IMR-90 (cell line): ENCODE data around the gene PTGDR. TPM values are rescaled to one million over a fixed set of nuclear protein-coding genes. Genes with fewer than 3 reads are reported as not detected.

Source experiments
- ATAC-seq: fragments of 200-7000 bp; cut with Tn5 transposase; 2 replicates; pipeline ENCODE4 v1.9.1; 2020; ENCODE audit warnings: low read depth, mild to moderate bottlenecking, moderate library complexity
- BruUV-seq: library from RNA; stranded (reverse); fragments of 400-500 nt; replicated peaks from 2 replicates; lab custom pipeline; 2021; lab: Mats Ljungman, UMichigan
- CTCF ChIA-PET: fragments of 300-600 bp; formaldehyde crosslinking; extraction: SDS; loops from one replicate; lab custom pipeline; 2021; ENCODE audit warnings: antibody characterized with exemption; lab: Yijun Ruan, JAX
- POLR2A ChIA-PET: fragments of 300-600 bp; sonication (Branson Sonifier 250); formaldehyde crosslinking; loops from one replicate; lab custom pipeline; 2022; ENCODE audit warnings: antibody characterized with exemption; ENCODE audit not compliant: unreplicated experiment; lab: Charles Lee
- DNase-seq: peaks from one replicate; pipeline ENCODE4 v3.0.0; 2013
- H2AFZ ChIP-seq: replicated peaks from 2 replicates; pipeline ENCODE3; 2013; ENCODE audit warnings: low read length, mild to moderate bottlenecking; ENCODE audit not compliant: poor library complexity
- H2AK5ac ChIP-seq: 2 replicates; pipeline ENCODE4 v1.6.1; 2013; ENCODE audit warnings: low read depth, low read length, inconsistent platforms
- H2AK9ac ChIP-seq: replicated peaks from 2 replicates; pipeline ENCODE3; 2013; ENCODE audit warnings: mild to moderate bottlenecking, low read depth, low read length, moderate library complexity; ENCODE audit not compliant: poor library complexity
- H2BK120ac ChIP-seq: 2 replicates; pipeline ENCODE4 v1.6.1; 2013; ENCODE audit warnings: low read depth, low read length, inconsistent platforms
- H2BK15ac ChIP-seq: 3 replicates; pipeline ENCODE4 v1.6.1; 2013; ENCODE audit warnings: low read depth, low read length, inconsistent platforms
- H2BK20ac ChIP-seq: 2 replicates; pipeline ENCODE4 v1.6.1; 2013; ENCODE audit warnings: low read depth, mild to moderate bottlenecking, inconsistent platforms, low read length, moderate library complexity
- H2BK5ac ChIP-seq: 2 replicates; pipeline ENCODE4 v1.6.1; 2013; ENCODE audit warnings: mild to moderate bottlenecking, low read depth, low read length, inconsistent platforms; ENCODE audit not compliant: poor library complexity, severe bottlenecking
- H3K14ac ChIP-seq: replicated peaks from 2 replicates; pipeline ENCODE4 v1.6.1; 2013; ENCODE audit warnings: low read depth, low read length, inconsistent platforms
- H3K18ac ChIP-seq: 2 replicates; pipeline ENCODE4 v1.6.1; 2013; ENCODE audit warnings: low read depth, low read length, control low read depth
- H3K23ac ChIP-seq: 2 replicates; pipeline ENCODE4 v1.6.1; 2013; ENCODE audit warnings: low read depth, low read length, inconsistent platforms
- H3K27ac ChIP-seq: 2 replicates; pipeline ENCODE4 v1.5.1; 2013; ENCODE audit warnings: mild to moderate bottlenecking, control low read depth, low read length; ENCODE audit not compliant: insufficient read depth
- H3K27me3 ChIP-seq: 2 replicates; pipeline ENCODE4 v1.6.1; 2013; ENCODE audit warnings: low read length; ENCODE audit not compliant: control insufficient read depth, insufficient read depth
- H3K36me3 ChIP-seq: 2 replicates; pipeline ENCODE4 v1.6.1; 2013; ENCODE audit warnings: low read length, mixed read lengths; ENCODE audit not compliant: control insufficient read depth, insufficient read depth
- H3K4ac ChIP-seq: 2 replicates; pipeline ENCODE4 v1.6.1; 2013; ENCODE audit warnings: low read depth, low read length, inconsistent platforms
- H3K4me1 ChIP-seq: 2 replicates; pipeline ENCODE4 v1.6.1; 2013; ENCODE audit warnings: low read length, mixed read lengths; ENCODE audit not compliant: control insufficient read depth, insufficient read depth
- H3K4me2 ChIP-seq: 2 replicates; pipeline ENCODE4 v1.6.1; 2013; ENCODE audit warnings: low read depth, mild to moderate bottlenecking, control low read depth, low read length, moderate library complexity
- H3K4me3 ChIP-seq: 2 replicates; pipeline ENCODE4 v1.5.1; 2013; ENCODE audit warnings: low read depth, mild to moderate bottlenecking, control low read depth, low read length, moderate library complexity; ENCODE audit not compliant: insufficient read depth
- H3K56ac ChIP-seq: 2 replicates; pipeline ENCODE4 v1.6.1; 2013; ENCODE audit warnings: low read length, inconsistent platforms; ENCODE audit not compliant: insufficient read depth; ENCODE audit errors: extremely low read depth
- H3K79me1 ChIP-seq, 2 experiments: 2 replicates each; pipeline ENCODE4 v1.6.1; 2013; ENCODE audit warnings: low read length in 2 of 2, inconsistent platforms in 1 of 2, low read depth in 1 of 2
- H3K9ac ChIP-seq: 2 replicates; pipeline ENCODE4 v1.6.1; 2013; ENCODE audit warnings: low read depth, low read length, control low read depth
- H3K9me1 ChIP-seq: 2 replicates; pipeline ENCODE4 v1.6.1; 2013; ENCODE audit warnings: low read length, inconsistent platforms; ENCODE audit not compliant: insufficient read depth
- H3K9me3 ChIP-seq: 2 replicates; pipeline ENCODE4 v1.6.1; 2013; ENCODE audit warnings: low read length; ENCODE audit not compliant: control insufficient read depth, insufficient read depth
- H4K20me1 ChIP-seq: 2 replicates; pipeline ENCODE4 v1.6.1; 2013; ENCODE audit warnings: low read length, inconsistent platforms; ENCODE audit not compliant: insufficient read depth
- H4K5ac ChIP-seq: 2 replicates; pipeline ENCODE4 v1.6.1; 2013; ENCODE audit warnings: mild to moderate bottlenecking, low read depth, low read length, control low read depth
- H4K8ac ChIP-seq, 2 experiments: 2 replicates each; pipeline ENCODE4 v1.6.1; 2013; ENCODE audit warnings: low read depth in 2 of 2, low read length in 2 of 2, control low read depth in 1 of 2, inconsistent platforms in 1 of 2
- H4K91ac ChIP-seq: 2 replicates; pipeline ENCODE4 v1.6.1; 2013; ENCODE audit warnings: low read depth, low read length, inconsistent platforms; ENCODE audit not compliant: insufficient read depth
- CEBPB ChIP-seq: IDR thresholded peaks from 2 replicates; pipeline ENCODE4 v1.6.1; 2012; ENCODE audit warnings: low read depth, low read length, improper control_type of control experiment
- MAZ ChIP-seq: IDR thresholded peaks from 2 replicates; pipeline ENCODE4 v1.6.1; 2012; ENCODE audit warnings: low read depth, mild to moderate bottlenecking, low read length, improper control_type of control experiment, moderate library complexity, borderline replicate concordance
- NFE2L2 ChIP-seq: fragments of 150-350 bp; IDR thresholded peaks from 2 replicates; pipeline ENCODE4 v1.6.1; 2016; ENCODE audit warnings: low read depth, mild to moderate bottlenecking, low read length
- WGBS, 2 experiments: methylation state at CpG; one replicate each; pipeline versions ENCODE4 v1.1.5 to v1.1.7; 2013; ENCODE audit warnings: missing lambda C conversion rate in 2 of 2; ENCODE audit not compliant: insufficient read length in 1 of 2; ENCODE audit errors: extremely low coverage in 2 of 2; 5-methylcytosine and 5-hydroxymethylcytosine counted together
- dilution Hi-C: fragments of 300-500 bp; cut with HindIII; formaldehyde crosslinking; loops from one replicate; pipeline ENCODE4 v1.14.3; 2018; ENCODE audit warnings: low sequenced_read_pairs; ENCODE audit not compliant: unreplicated experiment
- in situ Hi-C: fragments of 300-500 bp; cut with MboI; formaldehyde crosslinking; loops from 3 replicates; pipeline ENCODE4 v1.14.3; 2019; ENCODE audit warnings: low sequenced_read_pairs, inconsistent platforms, mixed read lengths
- intact Hi-C: fragments of 100-400 bp; cut with micrococcal nuclease; formaldehyde crosslinking; loops from 2 replicates; pipeline ENCODE4 v1.10.0; 2022
- polyA plus RNA-seq, 3 experiments: library from polyadenylated mRNA; depleted of rRNA; stranded (reverse); fragments of >200 nt; gene quantifications; 2 replicates each; pipeline ENCODE4 v1.2.3, GENCODE V29; 2012; ENCODE audit warnings: low replicate concordance in 1 of 3
- total RNA-seq: library from RNA; depleted of rRNA; stranded (reverse); fragments of >200 nt; gene quantifications from 2 replicates; pipeline ENCODE4 v1.2.3, GENCODE V29; 2012
- TF ChIP-seq, protein P1 (sequence below): fragments of 150-350 bp; IDR thresholded peaks from 2 replicates; pipeline ENCODE4 v1.6.1; 2017; ENCODE audit warnings: mild to moderate bottlenecking, antibody characterized with exemption, low read length, low read depth

Gene PTGDR
- total and polyA plus RNA-seq, 2 of the 4 experiments (the other 2 are of a cell fraction): not detected

DNA sequence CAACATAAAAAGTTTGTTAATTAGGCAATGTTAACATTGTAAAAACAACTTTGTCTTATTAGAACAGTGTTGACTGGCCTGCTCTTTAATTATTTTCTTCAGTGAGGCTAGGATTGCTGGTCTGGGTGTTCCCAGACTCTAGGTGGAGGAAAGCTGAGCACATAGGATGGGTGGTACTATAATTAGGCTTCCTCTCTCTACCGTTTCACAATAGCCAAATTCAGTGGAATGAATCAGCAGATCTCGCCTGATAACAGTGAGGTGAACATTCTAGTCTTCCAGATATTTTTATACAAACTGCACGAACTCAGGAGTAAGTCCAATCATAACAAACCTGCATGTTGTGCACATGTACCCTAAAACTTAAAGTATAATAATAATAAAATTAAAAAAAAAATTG, 11.9 kb downstream of the PTGDR start:
- no peaks in the 10 kb centered on the region for H3K36me3 ChIP-seq
- DNase-seq (peak; percentile 69), ATAC-seq (peak; percentile 56)
- H4K20me1 ChIP-seq: no peaks in the 10 kb centered on the region
- TF ChIP-seq MAZ (no peak), CEBPB (peak; percentile 76), NFE2L2 (peak; percentile 81)
- TF ChIP-seq, protein P1, sequence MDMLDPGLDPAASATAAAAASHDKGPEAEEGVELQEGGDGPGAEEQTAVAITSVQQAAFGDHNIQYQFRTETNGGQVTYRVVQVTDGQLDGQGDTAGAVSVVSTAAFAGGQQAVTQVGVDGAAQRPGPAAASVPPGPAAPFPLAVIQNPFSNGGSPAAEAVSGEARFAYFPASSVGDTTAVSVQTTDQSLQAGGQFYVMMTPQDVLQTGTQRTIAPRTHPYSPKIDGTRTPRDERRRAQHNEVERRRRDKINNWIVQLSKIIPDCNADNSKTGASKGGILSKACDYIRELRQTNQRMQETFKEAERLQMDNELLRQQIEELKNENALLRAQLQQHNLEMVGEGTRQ: no peak
- H2BK20ac ChIP-seq: no peak overlapping the region
- H2BK120ac ChIP-seq: no peak overlapping the region
- H3K23ac ChIP-seq: no peak overlapping the region
- peak overlapping the region; percentile 10; the same call in 1 of the 2 replicates for H3K4me2 ChIP-seq
- H3K27ac ChIP-seq: no peak overlapping the region
- no peak overlapping the region for H3K14ac ChIP-seq
- H2BK15ac ChIP-seq: no peak overlapping the region
- H3K79me1 ChIP-seq: no peaks in the 10 kb centered on the region
- H2BK5ac ChIP-seq: no peak overlapping the region
- no peak overlapping the region for H4K8ac ChIP-seq
- no peak overlapping the region for H2AK9ac ChIP-seq
- H3K4me1 ChIP-seq: no peaks in the 10 kb centered on the region
- no peak overlapping the region for H3K4me3 ChIP-seq
- H4K91ac ChIP-seq: no peak overlapping the region
- BruUV-seq: no TSS peak
- in situ Hi-C loops: no loop called here
- no peak overlapping the region for H2AK5ac ChIP-seq
- ChIA-PET POLR2A (no interaction called here), CTCF (interaction anchor here (0.7 kb wide), 1 partner anchor 211 kb away, joined by 4 read pairs; no protein-coding TSS in a partner anchor)
- no peaks in the 10 kb centered on the region; the same call in none of the 2 replicates for H3K27me3 ChIP-seq
- no CpG with 5 or more reads among the region's 3 CpGs for WGBS, 2 experiments
- H3K9me3 ChIP-seq: no peaks in the 10 kb centered on the region
- H3K9ac ChIP-seq: no peak overlapping the region
- no peak overlapping the region for H3K18ac ChIP-seq
- no peaks in the 10 kb centered on the region for H3K9me1 ChIP-seq
- no peak overlapping the region for H3K56ac ChIP-seq
- H4K5ac ChIP-seq: no peak overlapping the region
- dilution Hi-C loops: no loop called here
- H3K4ac ChIP-seq: no peak overlapping the region
- H2AFZ ChIP-seq: no peak overlapping the region
- intact Hi-C loops: no loop called here
